ENCODE results near the gene ADORA1.

- TF ChIP-seq CTCF (conservative IDR thresholded peaks at IDR 0.05; ENCODE audit: low read depth, low read length): no peak
- TF ChIP-seq EZH2 (IDR thresholded peaks at IDR 0.05; ENCODE audit: borderline replicate concordance, low read depth, low read length, poor library complexity, severe bottlenecking): no peak
These were observed 38.4 kb upstream of the ADORA1 start for GRCh38 chr1:203089001-203089650.
